Right kidney (tissue), 1 donor: ENCODE results near the gene FMNL3.

Experiments used
- DNase-seq: peaks from one replicate; pipeline ENCODE4 v3.0.0-alpha.2; 2016

The FMNL3 gene

DNA sequence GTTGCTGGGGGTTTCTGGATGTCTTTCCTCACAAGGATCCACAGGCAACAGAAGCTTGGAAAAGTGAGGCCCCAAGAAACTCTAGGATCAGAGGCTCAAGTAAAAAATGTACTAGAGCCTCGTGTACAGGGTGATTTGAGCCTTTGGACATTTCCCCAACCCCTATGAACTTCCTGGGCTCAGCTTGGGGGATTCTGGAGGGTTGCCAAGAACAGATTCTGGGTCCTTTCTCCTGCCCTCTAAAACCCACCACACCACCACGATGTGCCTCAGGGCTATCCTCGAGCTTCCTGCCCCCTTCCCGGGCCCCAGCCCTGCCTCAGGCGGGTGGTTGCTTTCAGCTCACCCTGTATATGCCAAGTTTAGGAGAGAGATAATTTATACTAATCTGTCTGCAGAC lies 102.3 kb downstream of the FMNL3 start:
- DNase-seq = no peak

DNA sequence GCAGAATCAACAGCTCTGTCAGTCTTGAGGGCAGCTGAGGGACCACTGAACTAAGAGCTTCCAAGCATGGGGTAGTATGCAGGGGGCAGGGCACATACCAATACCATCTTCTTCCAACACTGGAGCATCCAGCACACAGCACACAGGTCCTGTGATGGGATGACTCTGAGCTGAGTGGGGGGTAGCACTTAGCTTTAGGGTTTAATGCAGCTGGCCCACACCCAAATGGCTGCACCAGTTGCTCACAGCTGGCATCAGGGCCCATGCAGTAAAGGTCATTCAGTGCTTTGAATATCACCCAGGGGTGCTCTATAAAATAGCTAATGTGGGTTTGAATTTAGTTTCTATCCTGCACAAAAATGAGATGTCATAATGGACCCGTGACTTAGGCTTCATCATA lies 103.5 kb downstream of the FMNL3 start:
- no peak for DNase-seq

- DNase-seq = no peak
Measured at GRCh38 chr12:49599961-49600360, 107.2 kb downstream of the FMNL3 start.

DNA sequence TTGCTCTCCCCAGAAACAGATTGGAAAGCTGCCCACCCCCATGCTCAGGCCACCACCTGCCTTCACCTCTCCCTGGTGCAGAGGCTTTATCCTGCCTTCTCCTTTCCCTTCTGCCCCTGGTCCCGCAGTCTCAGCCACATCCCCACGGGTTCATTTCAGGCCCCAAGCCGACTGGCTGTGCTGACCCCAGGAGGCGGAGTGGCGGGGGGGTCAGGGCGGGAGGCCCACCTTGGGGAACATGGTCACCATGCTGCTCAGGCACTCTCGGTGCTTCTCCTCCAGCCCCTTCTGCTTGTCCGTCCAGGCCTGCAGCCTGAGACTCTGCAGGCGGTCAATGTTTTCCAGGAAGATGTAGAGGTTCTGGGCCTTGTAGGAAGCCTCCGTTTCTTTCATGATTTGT lies 108.7 kb downstream of the FMNL3 start:
- no peak for DNase-seq

- no peak for DNase-seq
Measured at GRCh38 chr12:49588721-49589516, 118.3 kb downstream of the FMNL3 start.

DNA sequence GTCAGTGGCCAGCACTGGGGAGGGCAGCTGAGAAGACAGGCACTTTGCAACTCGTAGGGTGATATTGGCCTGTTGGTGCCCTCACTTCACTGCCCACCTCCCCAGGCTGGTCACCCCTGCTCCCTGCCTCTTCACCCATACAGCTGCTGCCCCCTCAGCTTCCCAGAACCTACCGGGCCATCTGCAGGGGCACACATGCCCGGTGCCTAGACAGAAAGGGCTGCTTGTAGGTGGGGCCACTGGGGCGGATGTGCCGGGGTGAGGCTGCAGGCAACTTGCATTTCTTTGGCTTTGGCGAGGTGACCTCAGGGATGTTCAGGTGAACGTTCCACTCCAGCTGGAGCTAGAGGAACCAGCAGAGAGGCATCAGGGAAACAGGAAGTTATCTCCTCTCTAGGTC lies 118.9 kb downstream of the FMNL3 start:
- no peak for DNase-seq

DNA sequence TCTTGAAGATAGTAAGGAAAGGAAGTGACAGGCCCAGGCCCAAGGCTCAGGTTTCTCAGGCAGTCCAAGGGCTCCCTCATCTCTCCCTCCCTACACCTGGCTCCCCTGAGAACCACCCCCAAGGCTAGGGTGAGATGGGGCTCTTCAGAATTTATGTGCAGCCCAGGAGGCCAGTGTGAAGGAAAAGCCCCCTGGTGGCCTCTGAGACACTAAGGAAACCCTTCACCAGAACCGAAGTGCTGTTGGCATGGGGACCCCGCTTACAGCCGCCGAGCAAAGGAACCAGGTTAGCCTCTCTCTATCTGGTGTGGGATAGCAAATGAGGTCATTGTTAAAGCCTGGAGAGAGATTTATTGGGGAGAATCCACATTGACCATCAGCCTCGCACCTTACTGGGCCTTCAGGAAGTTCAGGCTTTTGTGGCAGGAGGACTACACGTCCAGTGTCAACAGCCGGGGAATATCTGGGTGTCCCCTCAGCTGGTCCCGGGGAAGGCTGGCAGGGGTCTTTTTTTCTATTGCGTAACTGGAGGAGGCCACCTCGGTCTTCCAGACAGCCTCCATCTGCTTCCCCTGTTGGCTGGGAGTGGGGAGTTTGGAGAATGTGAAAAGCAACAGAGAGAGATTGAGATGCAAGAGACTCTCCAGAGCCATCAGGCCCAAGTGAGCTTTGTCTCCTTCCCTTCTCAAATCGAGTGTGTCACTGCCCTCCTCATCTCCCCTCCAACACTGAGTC lies 119.9 kb downstream of the FMNL3 start:
- no peak for DNase-seq
